ENCODE data around the gene DCAF17.

DCAF17 gene

GRCh38 chr2:171434013-171434989 lies at the start of gene DCAF17:
DCAF17 (plus strand) TSS chr2:171434226; CDS start chr2:171434578, 352 bp downstream.
- DNase-seq (ENCODE audit: low spot score): peak; percentile 96

- DNase-seq (ENCODE audit: low spot score): no peak
Observed at GRCh38 chr2:171386627-171387026, 47.4 kb upstream of the DCAF17 start.

- DNase-seq (ENCODE audit: low spot score): no peak
Observed at GRCh38 chr2:171387052-171387451, 47.0 kb upstream of the DCAF17 start.

GRCh38 chr2:171389325-171389724 lies 44.7 kb upstream of the DCAF17 start:
- no peak for DNase-seq (ENCODE audit: low spot score)

GRCh38 chr2:171389780-171390179 lies 44.2 kb upstream of the DCAF17 start:
- no peak for DNase-seq (ENCODE audit: low spot score)

- no peak for DNase-seq (ENCODE audit: low spot score)
Observed at GRCh38 chr2:171390941-171391516, 43.0 kb upstream of the DCAF17 start.

GRCh38 chr2:171391532-171391931 lies 42.5 kb upstream of the DCAF17 start:
- no peak for DNase-seq (ENCODE audit: low spot score)

- DNase-seq (ENCODE audit: low spot score): no peak
Observed at GRCh38 chr2:171393487-171393886, 40.5 kb upstream of the DCAF17 start.

GRCh38 chr2:171394164-171394740 lies 39.8 kb upstream of the DCAF17 start:
- no peak for DNase-seq (ENCODE audit: low spot score)

GRCh38 chr2:171399292-171399691 lies 34.7 kb upstream of the DCAF17 start:
- no peak for DNase-seq (ENCODE audit: low spot score)

- DNase-seq (ENCODE audit: low spot score): no peak
Observed at GRCh38 chr2:171400395-171400794, 33.6 kb upstream of the DCAF17 start.

- DNase-seq (ENCODE audit: low spot score): no peak
Observed at GRCh38 chr2:171401947-171402346, 32.1 kb upstream of the DCAF17 start.

GRCh38 chr2:171402906-171403580 lies 31.0 kb upstream of the DCAF17 start:
- DNase-seq (ENCODE audit: low spot score): no peak

- DNase-seq (ENCODE audit: low spot score): no peak
Observed at GRCh38 chr2:171404261-171404660, 29.8 kb upstream of the DCAF17 start.

- no peak for DNase-seq (ENCODE audit: low spot score)
Observed at GRCh38 chr2:171404719-171405118, 29.3 kb upstream of the DCAF17 start.

GRCh38 chr2:171405546-171405945 lies 28.5 kb upstream of the DCAF17 start:
- no peak for DNase-seq (ENCODE audit: low spot score)

GRCh38 chr2:171406044-171406443 lies 28.0 kb upstream of the DCAF17 start:
- no peak for DNase-seq (ENCODE audit: low spot score)

- DNase-seq (ENCODE audit: low spot score): no peak
Observed at GRCh38 chr2:171407030-171407675, 26.9 kb upstream of the DCAF17 start.

- no peak for DNase-seq (ENCODE audit: low spot score)
Observed at GRCh38 chr2:171407676-171408044, 26.4 kb upstream of the DCAF17 start.

- DNase-seq (ENCODE audit: low spot score): no peak
Observed at GRCh38 chr2:171409436-171409971, 24.5 kb upstream of the DCAF17 start.

- DNase-seq (ENCODE audit: low spot score): no peak
Observed at GRCh38 chr2:171410101-171410500, 23.9 kb upstream of the DCAF17 start.

- DNase-seq (ENCODE audit: low spot score): no peak
Observed at GRCh38 chr2:171410624-171411023, 23.4 kb upstream of the DCAF17 start.
